T-helper 2 cell treated with Interferon-gamma antibody and Interleukin-4, amounts not matched to agents 5 μg/mL and 100 μg/mL, for 36 hours (primary cell): ENCODE measurements around the gene NRBF2.

Source experiments
- DNase-seq: peaks from one replicate; pipeline ENCODE4 v3.0.0; 2021; ENCODE audit warnings: low spot score
- H3K27ac Mint-ChIP-seq: one replicate; pipeline ENCODE4 v1.8.0; 2021; ENCODE audit warnings: mild to moderate bottlenecking, mixed read lengths
- H3K27me3 Mint-ChIP-seq: one replicate; pipeline ENCODE4 v1.8.0; 2021; ENCODE audit warnings: low read depth, mixed read lengths
- H3K36me3 Mint-ChIP-seq: one replicate; pipeline ENCODE4 v1.8.0; 2021; ENCODE audit warnings: low read depth, mixed read lengths
- H3K4me1 Mint-ChIP-seq: one replicate; pipeline ENCODE4 v1.8.0; 2021; ENCODE audit warnings: low read depth, mixed read lengths
- H3K4me3 Mint-ChIP-seq: one replicate; pipeline ENCODE4 v1.8.0; 2022; ENCODE audit warnings: mild to moderate bottlenecking, moderate library complexity, mixed read lengths
- H3K9me3 Mint-ChIP-seq: one replicate; pipeline ENCODE4 v1.8.0; 2021; ENCODE audit warnings: mixed read lengths

The NRBF2 gene

DNA sequence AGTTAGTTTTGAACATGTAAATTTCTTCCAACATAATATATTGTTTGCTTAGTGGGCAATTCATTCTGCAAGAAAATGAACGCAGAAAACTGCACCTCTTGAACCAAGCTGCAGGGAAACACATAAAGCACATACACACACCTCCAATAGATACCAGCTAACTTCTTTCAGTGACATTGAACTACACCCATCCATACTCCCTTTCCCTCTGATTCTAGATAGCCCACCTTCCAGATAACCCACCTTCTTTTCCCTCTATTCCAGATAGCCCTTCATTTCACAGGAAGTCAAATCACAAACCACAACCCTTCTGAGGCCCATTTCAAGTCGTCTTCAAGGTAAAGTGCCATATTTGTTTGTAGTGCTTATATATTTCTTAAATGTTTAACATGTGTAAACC lies 28.5 kb downstream of the NRBF2 start:
- peaks cover 5% of the 10 kb centered on the region for H3K36me3 Mint-ChIP-seq
- no peak overlapping the region for H3K27ac Mint-ChIP-seq
- no peaks in the 10 kb centered on the region for H3K27me3 Mint-ChIP-seq
- no peaks in the 10 kb centered on the region for H3K9me3 Mint-ChIP-seq
- no peak overlapping the region for H3K4me3 Mint-ChIP-seq
- H3K4me1 Mint-ChIP-seq = peaks cover 4% of the 10 kb centered on the region
- DNase-seq = no peak

DNA sequence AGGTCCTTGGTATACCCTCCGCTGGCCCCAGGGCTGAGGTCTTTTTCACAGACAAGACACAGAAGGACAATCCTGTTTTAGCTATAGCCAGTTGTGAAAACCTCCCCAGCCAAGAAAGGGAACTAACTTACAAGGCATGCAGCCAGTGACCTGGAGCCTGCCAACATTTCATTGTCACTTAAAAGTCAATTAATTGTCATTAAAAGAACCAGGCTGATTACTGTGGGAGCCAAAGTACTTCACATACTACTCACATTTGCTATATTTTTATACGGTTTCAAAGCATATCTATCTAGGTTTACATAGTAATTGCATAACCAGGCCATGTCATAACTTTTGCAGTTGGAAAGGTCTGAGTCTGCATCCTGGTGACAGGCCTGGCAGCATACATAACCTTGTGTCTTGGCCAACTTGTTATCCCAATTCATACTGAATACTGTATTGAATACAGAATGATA lies 31.1 kb downstream of the NRBF2 start:
- no peak overlapping the region for H3K4me3 Mint-ChIP-seq
- no peak overlapping the region for H3K27ac Mint-ChIP-seq
- no peak for DNase-seq
- peaks cover 21% of the 10 kb centered on the region for H3K36me3 Mint-ChIP-seq
- no peaks in the 10 kb centered on the region for H3K27me3 Mint-ChIP-seq
- peaks cover 10% of the 10 kb centered on the region for H3K4me1 Mint-ChIP-seq
- H3K9me3 Mint-ChIP-seq = no peaks in the 10 kb centered on the region

DNA sequence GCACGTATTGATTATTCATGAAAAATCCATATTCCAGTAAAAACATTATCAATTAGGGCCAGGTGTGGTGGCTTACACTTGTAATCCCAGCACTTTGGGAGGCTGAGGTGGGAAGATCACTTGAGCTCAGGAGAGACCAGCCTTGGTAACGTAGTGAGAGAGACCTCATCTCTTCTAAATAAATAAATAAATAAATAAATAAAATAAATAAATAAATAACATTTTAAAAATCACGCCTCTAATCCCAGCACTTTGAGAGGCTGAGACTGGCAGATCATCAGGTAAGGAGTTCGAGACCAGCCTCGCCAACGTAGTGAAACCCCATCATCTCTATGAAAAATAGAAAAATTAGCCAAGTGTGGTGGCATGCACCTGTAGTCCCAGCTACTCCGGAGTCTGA lies 32.1 kb downstream of the NRBF2 start:
- H3K27ac Mint-ChIP-seq = no peak overlapping the region
- no peak overlapping the region for H3K4me3 Mint-ChIP-seq
- H3K4me1 Mint-ChIP-seq = peaks cover 14% of the 10 kb centered on the region
- H3K9me3 Mint-ChIP-seq = no peaks in the 10 kb centered on the region
- no peak for DNase-seq
- H3K36me3 Mint-ChIP-seq = peaks cover 25% of the 10 kb centered on the region
- no peaks in the 10 kb centered on the region for H3K27me3 Mint-ChIP-seq

DNA sequence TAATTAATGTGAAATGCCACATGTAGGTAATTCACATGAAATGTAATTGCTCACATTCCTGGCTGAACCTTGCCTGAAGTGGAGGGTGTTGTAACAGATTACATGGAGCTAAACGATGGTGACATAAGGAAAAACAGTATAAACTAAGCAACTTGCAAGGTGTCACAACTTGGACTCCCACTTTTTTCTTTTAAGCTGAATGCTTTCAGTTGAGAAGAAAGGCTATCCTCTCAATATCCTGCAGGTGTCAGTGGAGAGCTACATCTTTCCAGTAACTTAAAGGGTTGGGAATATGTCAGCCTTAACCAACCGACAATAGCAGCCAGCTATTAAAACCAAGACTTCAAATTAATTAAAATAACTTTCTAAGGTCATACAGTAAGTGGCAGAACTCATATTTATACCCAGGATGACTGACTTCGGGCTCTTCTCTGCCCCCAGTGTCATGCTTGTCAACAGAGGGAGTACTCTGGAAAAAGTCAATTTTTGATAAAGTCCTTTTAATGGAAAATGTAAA lies 33.7 kb downstream of the NRBF2 start:
- H3K9me3 Mint-ChIP-seq = no peaks in the 10 kb centered on the region
- DNase-seq = no peak
- H3K4me1 Mint-ChIP-seq = peaks cover 25% of the 10 kb centered on the region
- no peak overlapping the region for H3K4me3 Mint-ChIP-seq
- no peak overlapping the region for H3K27ac Mint-ChIP-seq
- peaks cover 29% of the 10 kb centered on the region for H3K36me3 Mint-ChIP-seq
- H3K27me3 Mint-ChIP-seq = no peaks in the 10 kb centered on the region

DNA sequence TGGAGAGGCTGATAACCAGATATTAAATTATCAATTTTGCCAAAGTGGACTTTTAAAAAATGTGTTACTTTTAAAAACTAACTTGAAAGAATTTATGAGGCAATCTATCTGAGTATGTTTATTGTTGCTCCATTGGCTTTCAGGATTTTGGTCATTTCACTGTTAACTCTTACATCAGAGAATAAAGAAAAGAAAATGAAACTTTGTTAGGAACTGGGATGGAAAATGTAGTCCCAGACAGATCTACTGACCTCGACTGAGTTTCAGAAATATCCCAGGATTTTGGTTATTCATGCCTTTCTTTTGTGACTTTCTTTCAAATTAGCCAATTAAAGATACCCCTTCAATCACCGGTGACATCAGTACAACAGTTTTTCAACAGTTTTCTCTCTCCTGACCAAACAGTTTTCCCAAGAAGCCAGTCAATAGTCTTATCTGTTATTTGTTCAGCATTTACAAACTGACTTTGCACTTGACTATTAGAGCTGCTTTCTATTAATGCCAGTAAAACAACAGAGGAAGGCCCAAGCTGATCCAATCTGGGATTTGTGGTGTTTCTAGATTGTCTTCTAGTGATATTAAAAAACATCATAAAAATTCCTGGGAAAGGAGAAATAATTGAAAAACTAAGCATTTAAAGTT lies 35.8 kb downstream of the NRBF2 start:
- Mint-ChIP-seq H3K27ac (no peak overlapping the region), H3K36me3 (peaks cover 44% of the 10 kb centered on the region), H3K27me3 (no peaks in the 10 kb centered on the region), H3K9me3 (no peaks in the 10 kb centered on the region), H3K4me1 (peaks cover 42% of the 10 kb centered on the region), H3K4me3 (no peak overlapping the region)
- no peak for DNase-seq

DNA sequence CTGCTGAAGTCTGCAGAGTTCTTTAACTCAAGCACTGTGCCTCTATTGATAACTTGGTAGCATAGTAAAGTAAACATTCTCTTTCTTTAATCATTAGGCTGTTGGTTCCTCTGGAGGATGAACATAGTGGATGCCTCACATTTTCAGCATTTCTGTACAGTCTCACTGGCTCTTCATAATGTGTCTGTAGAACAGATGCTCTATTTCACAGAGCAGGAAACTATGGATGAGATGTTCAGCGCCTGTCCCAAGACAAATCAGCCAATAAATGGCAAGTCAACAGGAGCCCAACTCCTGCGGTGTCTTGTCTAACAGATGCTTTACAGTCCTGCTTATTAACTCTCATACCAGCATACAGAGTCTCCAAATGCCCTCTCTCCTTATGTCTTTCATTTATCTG lies 36.5 kb downstream of the NRBF2 start:
- Mint-ChIP-seq H3K4me3 (no peak overlapping the region), H3K27me3 (no peaks in the 10 kb centered on the region), H3K4me1 (peaks cover 48% of the 10 kb centered on the region), H3K9me3 (no peaks in the 10 kb centered on the region), H3K27ac (no peak overlapping the region), H3K36me3 (peaks cover 43% of the 10 kb centered on the region)
- DNase-seq = no peak

DNA sequence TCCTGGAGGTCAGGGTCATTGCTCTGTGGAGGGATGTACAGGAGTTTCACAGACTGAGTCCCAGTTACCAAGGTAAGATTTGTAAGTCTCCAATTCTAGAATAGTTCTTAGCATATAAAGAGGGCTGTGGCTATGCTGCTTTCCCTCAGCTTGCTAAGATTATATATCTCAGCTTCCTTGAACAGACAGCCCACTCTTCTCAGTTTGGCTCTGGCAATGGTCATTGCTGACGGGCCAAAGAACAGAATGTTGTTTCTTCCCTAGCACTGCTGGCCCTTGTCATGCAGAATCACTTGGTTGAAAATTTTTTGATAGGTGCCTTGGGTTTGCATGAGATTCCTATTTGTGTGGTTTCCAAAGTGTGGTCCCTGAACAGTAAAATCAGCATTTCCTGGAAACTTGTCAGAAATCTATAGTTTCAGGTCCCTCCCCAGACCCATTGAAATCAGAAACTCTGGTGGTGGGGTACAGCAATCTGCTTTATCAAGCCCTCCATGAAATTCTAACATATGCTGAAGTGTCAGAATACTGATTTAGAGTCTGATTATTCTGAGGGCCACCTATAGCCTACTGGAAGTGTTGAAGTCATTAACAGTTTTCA lies 38.2 kb downstream of the NRBF2 start:
- no peaks in the 10 kb centered on the region for H3K27me3 Mint-ChIP-seq
- H3K4me1 Mint-ChIP-seq = peaks cover 52% of the 10 kb centered on the region
- peaks cover 47% of the 10 kb centered on the region for H3K36me3 Mint-ChIP-seq

DNA sequence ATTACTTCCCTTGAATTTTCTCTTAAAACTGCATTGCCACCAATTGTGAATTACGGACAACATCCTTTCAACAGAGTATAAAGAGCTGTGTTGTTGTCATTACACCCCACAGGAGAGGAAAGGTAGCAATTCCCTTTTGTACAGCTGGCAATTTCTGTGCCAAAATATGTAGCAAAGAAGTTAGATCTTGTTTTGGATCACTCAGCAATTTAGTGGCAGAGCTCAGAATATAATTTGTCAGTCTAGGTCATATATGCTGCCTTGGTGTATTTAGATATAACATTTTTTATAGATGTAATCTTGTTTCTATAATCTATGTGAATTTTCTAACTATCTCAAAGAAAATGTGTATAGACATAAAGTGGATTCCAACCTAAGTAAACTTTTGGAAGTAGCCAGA lies 38.8 kb downstream of the NRBF2 start:
- Mint-ChIP-seq H3K36me3 (peaks cover 49% of the 10 kb centered on the region), H3K9me3 (no peaks in the 10 kb centered on the region), H3K4me1 (peaks cover 53% of the 10 kb centered on the region), H3K27ac (peak overlapping the region; percentile 6), H3K4me3 (peak overlapping the region; percentile 51), H3K27me3 (no peaks in the 10 kb centered on the region)
- no peak for DNase-seq

More for the DNA sequence above, 38.2 kb downstream of the NRBF2 start:
- Mint-ChIP-seq H3K9me3 (no peaks in the 10 kb centered on the region), H3K4me3 (peak overlapping the region; percentile 51), H3K27ac (peak overlapping the region; percentile 27)
- no peak for DNase-seq

DNA sequence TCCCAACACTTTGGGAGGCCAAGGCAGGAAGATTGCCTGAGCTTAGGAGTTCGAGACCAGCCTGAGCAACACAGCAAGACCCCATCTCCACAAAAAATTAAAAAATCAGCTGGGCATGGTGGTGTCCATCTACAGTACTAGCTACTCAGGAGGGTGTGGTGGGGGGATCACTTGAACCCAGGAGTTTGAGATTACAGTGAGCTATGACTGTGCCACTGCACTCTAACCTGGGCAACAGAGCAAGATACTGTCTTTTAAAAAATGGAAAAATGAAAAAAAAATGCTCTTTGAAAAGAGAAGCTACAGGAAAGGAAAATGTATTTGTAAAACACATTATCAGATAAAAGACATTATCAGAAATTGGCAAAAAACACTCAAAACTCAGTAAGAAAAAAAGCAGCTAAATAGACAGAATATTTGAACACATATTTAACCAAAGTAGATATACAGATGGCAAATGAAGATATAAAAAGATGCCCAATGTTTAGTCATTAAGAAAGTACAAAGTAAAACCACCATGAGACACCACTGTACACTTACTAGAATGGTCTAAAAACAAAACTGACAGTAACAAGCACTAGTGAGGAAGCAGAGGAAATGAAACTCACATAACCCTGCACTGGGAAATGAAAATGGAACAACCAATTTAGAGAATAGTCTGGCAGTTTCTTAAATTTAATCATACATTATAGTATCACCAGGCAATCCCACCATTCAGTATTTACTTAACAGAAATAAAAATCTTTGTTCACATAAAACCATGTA lies 40.5 kb downstream of the NRBF2 start:
- Mint-ChIP-seq H3K27me3 (no peaks in the 10 kb centered on the region), H3K4me3 (peak overlapping the region; percentile 73), H3K27ac (peak overlapping the region; percentile 82), H3K9me3 (no peaks in the 10 kb centered on the region), H3K4me1 (peaks cover 55% of the 10 kb centered on the region), H3K36me3 (peaks cover 53% of the 10 kb centered on the region)
- no peak for DNase-seq

DNA sequence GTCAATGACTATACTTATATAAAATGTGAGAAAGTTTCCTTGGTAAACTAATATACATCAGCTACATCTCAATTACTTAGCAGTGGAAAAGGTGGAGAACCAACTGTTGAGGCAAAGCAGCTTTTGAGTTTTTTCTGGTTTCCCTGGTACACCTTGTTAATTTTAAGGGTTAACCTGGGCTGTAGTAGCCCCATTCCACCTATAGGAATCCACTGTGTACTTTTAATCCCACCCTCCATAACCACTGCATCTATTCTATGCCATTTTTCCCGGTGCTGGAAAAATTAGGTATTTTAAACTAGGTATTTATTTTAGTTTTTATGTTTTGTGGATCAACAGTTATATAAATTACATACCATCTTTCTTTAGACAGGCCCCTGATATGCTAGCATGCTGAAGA lies 42.4 kb downstream of the NRBF2 start:
- Mint-ChIP-seq H3K27me3 (no peaks in the 10 kb centered on the region), H3K9me3 (no peaks in the 10 kb centered on the region), H3K36me3 (peaks cover 54% of the 10 kb centered on the region), H3K27ac (no peak overlapping the region), H3K4me3 (no peak overlapping the region), H3K4me1 (peaks cover 45% of the 10 kb centered on the region)
- DNase-seq = no peak

DNA sequence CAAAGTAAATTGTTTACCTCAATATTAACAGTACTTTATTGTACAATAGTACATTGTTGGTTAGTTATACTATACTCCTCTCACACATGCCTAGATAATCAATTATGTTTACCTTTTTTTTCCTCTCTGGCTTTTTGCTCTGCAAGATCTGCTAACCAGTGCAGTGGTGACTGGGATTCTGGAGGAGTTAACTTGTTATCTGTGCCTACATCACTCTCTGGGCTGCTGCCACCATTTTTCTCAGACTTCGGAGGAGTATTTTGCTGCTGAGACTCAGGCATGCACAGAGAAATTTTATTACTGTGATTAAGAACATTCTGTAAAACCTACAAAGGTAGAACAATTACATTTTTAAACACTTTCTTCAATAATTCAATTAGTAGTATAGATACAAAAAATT lies 59.7 kb downstream of the NRBF2 start:
- Mint-ChIP-seq H3K4me3 (no peak overlapping the region), H3K27ac (no peak overlapping the region), H3K36me3 (peaks cover 58% of the 10 kb centered on the region), H3K27me3 (no peaks in the 10 kb centered on the region), H3K4me1 (peaks cover under 1% of the 10 kb centered on the region), H3K9me3 (no peaks in the 10 kb centered on the region)
- DNase-seq = no peak

DNA sequence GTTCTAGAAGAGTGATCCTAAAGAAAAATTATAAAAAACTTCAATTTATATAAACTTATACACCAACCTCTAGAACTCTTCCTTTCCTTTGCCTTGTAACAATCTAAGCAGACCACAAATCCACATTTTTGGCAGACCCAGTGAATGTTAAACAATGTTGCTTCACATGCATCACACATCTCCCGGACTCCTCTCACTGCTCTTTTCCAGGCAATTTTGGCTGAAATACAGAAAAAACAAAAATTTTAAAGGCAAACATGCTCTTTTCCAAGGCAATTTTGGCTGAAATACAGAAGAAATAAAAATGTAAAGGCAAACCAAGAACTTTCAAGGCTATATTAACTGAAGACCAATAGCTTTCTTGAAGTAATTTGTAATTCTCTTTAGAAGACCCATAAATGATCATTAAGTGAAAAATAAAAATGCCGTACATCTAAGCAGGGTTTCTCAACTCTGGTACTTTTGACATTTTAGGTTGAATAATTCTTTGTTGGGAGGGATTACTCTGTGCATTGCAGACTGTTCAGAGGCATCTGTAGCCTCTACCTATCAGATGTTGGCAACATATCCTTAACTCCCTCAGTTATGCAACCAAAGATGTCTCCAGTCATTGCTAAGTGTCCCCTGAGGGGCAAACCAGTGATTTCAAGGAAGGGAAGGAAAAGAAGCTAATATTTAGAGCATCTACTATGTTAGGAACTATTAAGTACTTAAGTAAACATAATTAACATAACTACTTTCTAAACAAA lies 64.4 kb downstream of the NRBF2 start:
- Mint-ChIP-seq H3K27me3 (no peaks in the 10 kb centered on the region), H3K36me3 (peaks cover 44% of the 10 kb centered on the region)

DNA sequence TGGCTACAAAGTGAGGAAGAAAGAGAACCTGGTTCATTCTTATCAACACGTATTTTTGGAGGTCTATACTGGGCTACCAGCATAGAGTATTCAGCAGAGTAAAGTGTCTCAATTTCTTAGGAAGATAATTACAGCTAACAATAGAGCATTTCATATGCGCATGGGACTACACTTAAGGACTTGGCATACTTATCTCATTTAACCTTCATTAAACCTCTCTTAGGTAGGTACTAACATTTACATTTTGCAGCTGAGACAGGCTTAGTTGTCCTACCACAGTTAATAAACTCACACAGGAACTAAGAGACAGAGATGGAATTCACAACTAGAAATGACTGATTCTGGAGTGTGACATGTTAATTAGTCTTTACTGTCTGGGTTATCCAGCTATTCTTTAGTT lies 66.6 kb downstream of the NRBF2 start:
- DNase-seq = no peak

More for the DNA sequence above, 64.4 kb downstream of the NRBF2 start:
- Mint-ChIP-seq H3K9me3 (no peaks in the 10 kb centered on the region), H3K4me1 (no peaks in the 10 kb centered on the region), H3K4me3 (no peak overlapping the region), H3K27ac (no peak overlapping the region)
- no peak for DNase-seq

More for the DNA sequence above, 66.6 kb downstream of the NRBF2 start:
- H3K9me3 Mint-ChIP-seq = no peaks in the 10 kb centered on the region
- no peaks in the 10 kb centered on the region for H3K27me3 Mint-ChIP-seq
- H3K4me3 Mint-ChIP-seq = no peak overlapping the region
- peaks cover 5% of the 10 kb centered on the region for H3K4me1 Mint-ChIP-seq
- peaks cover 31% of the 10 kb centered on the region for H3K36me3 Mint-ChIP-seq
- H3K27ac Mint-ChIP-seq = no peak overlapping the region
